ENCODE results near the gene MROH8. TPM values are rescaled to one million over a fixed set of nuclear protein-coding genes. Genes with fewer than 3 reads are reported as not detected.

Gene MROH8
- total RNA-seq, 2 experiments from 2014 or later: 1.3 to 5.7 TPM

DNA sequence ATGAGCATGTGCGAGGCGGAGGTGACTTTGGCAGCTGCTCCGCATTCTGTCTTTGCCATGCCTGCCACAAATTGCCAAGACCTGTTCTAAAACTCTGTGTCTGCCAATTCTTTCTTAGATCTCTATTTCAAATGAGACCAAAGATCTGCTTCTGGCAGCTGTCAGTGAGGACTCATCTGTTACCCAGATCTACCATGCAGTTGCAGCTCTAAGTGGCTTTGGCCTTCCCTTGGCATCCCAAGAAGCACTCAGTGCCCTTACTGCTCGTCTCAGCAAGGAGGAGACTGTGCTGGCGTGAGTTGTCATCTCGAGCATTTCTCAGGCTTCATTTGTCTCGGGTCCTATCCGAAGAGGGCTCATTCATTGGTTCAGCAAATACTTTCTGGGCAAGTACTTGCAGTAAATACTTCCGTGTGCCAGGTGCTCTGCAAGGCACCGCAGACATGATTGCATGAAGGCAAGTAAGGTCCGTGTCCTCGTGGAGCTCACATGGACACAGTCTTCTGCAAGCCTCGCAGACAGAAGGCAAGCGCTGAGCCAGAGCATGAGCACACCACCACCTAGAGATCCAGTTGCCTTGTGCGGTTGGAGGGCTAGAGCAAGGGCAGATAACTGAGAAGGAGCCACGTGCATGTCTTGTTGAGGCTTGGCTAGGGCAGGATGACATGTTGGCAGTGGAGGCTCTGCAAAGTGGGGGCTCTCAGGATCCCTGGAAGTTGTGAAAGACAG is 19.7 kb upstream of the MROH8 start:
- ChIA-PET POLR2A (no interaction called here), CTCF (ENCODE audit: unreplicated experiment) (no interaction called here)
- Histone ChIP-seq H3K36me3 (ENCODE audit: insufficient read depth, low read length) (peaks cover 89% of the 10 kb centered on the region), H3K4me1 (ENCODE audit: insufficient read depth, low read length, poor library complexity, severe bottlenecking) (no peaks in the 10 kb centered on the region), H2AFZ (ENCODE audit: low read length) (no peak overlapping the region), H3K9me2 (ENCODE audit: insufficient read depth, low read length) (no peaks in the 10 kb centered on the region), H3K4me2 (ENCODE audit: low read length) (no peak overlapping the region), H3K79me2 (ENCODE audit: insufficient read depth, low read depth, low read length) (peaks cover 20% of the 10 kb centered on the region), H3K27ac (ENCODE audit: low read depth, low read length, poor library complexity, severe bottlenecking) (no peak overlapping the region), H3K4me3 (ENCODE audit: low read depth, low read length, poor library complexity, severe bottlenecking) (no peak overlapping the region), H3K9me3 (ENCODE audit: low read length) (no peaks in the 10 kb centered on the region), H4K20me1 (ENCODE audit: insufficient read depth, low read length) (peaks cover 9% of the 10 kb centered on the region; the same call in 1 of the 2 replicates)
- TF ChIP-seq, protein P1, sequence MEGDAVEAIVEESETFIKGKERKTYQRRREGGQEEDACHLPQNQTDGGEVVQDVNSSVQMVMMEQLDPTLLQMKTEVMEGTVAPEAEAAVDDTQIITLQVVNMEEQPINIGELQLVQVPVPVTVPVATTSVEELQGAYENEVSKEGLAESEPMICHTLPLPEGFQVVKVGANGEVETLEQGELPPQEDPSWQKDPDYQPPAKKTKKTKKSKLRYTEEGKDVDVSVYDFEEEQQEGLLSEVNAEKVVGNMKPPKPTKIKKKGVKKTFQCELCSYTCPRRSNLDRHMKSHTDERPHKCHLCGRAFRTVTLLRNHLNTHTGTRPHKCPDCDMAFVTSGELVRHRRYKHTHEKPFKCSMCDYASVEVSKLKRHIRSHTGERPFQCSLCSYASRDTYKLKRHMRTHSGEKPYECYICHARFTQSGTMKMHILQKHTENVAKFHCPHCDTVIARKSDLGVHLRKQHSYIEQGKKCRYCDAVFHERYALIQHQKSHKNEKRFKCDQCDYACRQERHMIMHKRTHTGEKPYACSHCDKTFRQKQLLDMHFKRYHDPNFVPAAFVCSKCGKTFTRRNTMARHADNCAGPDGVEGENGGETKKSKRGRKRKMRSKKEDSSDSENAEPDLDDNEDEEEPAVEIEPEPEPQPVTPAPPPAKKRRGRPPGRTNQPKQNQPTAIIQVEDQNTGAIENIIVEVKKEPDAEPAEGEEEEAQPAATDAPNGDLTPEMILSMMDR (conservative IDR thresholded peaks at IDR 0.05; ENCODE audit: low read length): no peak
- no peak for TF ChIP-seq EZH2phosphoT487 (IDR thresholded peaks at IDR 0.05; ENCODE audit: borderline replicate concordance, low read depth, low read length)
- BruUV-seq (replicated peaks): no TSS peak
- DNase-seq (ENCODE audit: low spot score): no peak
- intact Hi-C loops (cut with micrococcal nuclease; ENCODE audit: unreplicated experiment): no loop called here

- no peak overlapping the region for H3K4me2 ChIP-seq (ENCODE audit: low read length)
- no peak overlapping the region for H3K4me3 ChIP-seq (ENCODE audit: low read depth, low read length, poor library complexity, severe bottlenecking)
- no peak overlapping the region for H2AFZ ChIP-seq (ENCODE audit: low read length)
- peaks cover 37% of the 10 kb centered on the region for H4K20me1 ChIP-seq (ENCODE audit: insufficient read depth, low read length)
- peaks cover 17% of the 10 kb centered on the region for H3K4me1 ChIP-seq (ENCODE audit: insufficient read depth, low read length, poor library complexity, severe bottlenecking)
- no peak overlapping the region for H3K27ac ChIP-seq (ENCODE audit: low read depth, low read length, poor library complexity, severe bottlenecking)
- no peaks in the 10 kb centered on the region for H3K9me3 ChIP-seq (ENCODE audit: low read length)
- no peak for DNase-seq (ENCODE audit: low spot score)
- ChIA-PET CTCF (ENCODE audit: unreplicated experiment) (no interaction called here), POLR2A (no interaction called here)
- TF ChIP-seq, protein P1 (conservative IDR thresholded peaks at IDR 0.05; ENCODE audit: low read length): no peak
- TF ChIP-seq EZH2phosphoT487 (IDR thresholded peaks at IDR 0.05; ENCODE audit: borderline replicate concordance, low read depth, low read length): no peak
- peaks cover 88% of the 10 kb centered on the region for H3K36me3 ChIP-seq (ENCODE audit: insufficient read depth, low read length)
- H3K9me2 ChIP-seq (ENCODE audit: insufficient read depth, low read length): no peaks in the 10 kb centered on the region
- no TSS peak for BruUV-seq (replicated peaks)
- H3K79me2 ChIP-seq (ENCODE audit: insufficient read depth, low read depth, low read length): peaks cover 60% of the 10 kb centered on the region
- intact Hi-C loops (cut with micrococcal nuclease; ENCODE audit: unreplicated experiment): loop anchor here (5.0 kb wide), 1 partner anchor 332 kb away; the partner anchor contains the start of gene BLCAP
These were observed 15.5 kb upstream of the MROH8 start for GRCh38 chr20:37194621-37195417.

Measured in OCI-LY7 (cell line).